ENCODE results near the gene TM9SF2.

Gene TM9SF2

DNA sequence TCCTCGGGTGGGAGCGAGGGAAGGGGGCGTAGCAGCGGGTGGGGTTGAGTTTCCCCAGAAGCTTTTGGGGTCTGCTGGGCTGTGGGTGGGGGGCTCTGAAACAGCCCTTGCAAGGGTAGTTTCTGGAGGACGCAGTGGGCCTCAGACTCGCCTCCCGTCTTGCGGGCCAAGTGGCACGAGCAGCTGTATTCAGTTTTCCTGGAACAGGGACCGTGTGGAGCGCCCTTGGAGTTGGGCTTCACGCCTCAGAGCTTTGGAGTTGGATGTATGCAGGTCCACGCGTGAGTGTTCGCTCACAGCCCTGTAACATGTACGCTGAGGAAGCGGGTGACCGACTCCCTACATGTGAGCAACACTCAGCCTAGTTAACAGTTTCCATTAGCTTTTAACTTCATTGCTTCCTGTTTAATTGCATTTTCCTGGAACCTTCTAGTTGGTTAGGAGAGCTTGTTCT is 603 bp downstream of the TM9SF2 start:
- peak overlapping the region; percentile 79 for H3K27ac ChIP-seq (ENCODE audit: low read depth, low read length)
- TF ChIP-seq, protein P1, sequence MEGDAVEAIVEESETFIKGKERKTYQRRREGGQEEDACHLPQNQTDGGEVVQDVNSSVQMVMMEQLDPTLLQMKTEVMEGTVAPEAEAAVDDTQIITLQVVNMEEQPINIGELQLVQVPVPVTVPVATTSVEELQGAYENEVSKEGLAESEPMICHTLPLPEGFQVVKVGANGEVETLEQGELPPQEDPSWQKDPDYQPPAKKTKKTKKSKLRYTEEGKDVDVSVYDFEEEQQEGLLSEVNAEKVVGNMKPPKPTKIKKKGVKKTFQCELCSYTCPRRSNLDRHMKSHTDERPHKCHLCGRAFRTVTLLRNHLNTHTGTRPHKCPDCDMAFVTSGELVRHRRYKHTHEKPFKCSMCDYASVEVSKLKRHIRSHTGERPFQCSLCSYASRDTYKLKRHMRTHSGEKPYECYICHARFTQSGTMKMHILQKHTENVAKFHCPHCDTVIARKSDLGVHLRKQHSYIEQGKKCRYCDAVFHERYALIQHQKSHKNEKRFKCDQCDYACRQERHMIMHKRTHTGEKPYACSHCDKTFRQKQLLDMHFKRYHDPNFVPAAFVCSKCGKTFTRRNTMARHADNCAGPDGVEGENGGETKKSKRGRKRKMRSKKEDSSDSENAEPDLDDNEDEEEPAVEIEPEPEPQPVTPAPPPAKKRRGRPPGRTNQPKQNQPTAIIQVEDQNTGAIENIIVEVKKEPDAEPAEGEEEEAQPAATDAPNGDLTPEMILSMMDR (IDR thresholded peaks at IDR 0.05; ENCODE audit: insufficient read depth, low read length, poor library complexity, severe bottlenecking): no peak
- no peak for TF ChIP-seq EZH2phosphoT487 (conservative IDR thresholded peaks at IDR 0.05; ENCODE audit: low read length)
- no peaks in the 10 kb centered on the region for H3K27me3 ChIP-seq (ENCODE audit: low read length)
- H3K9me3 ChIP-seq (ENCODE audit: insufficient read depth, low read length): no peaks in the 10 kb centered on the region
- H3K9me2 ChIP-seq (replicated peaks; ENCODE audit: insufficient read depth, low read length): no peaks in the 10 kb centered on the region
- H3K4me3 ChIP-seq (ENCODE audit: insufficient read depth, low read length, poor library complexity, severe bottlenecking): peak overlapping the region; percentile 92
- 0 out of 2 replicates have a peak, but pooled peaks cover 6% of the 10 kb centered on the region for H4K20me1 ChIP-seq (ENCODE audit: low read depth, low read length)
- peak overlapping the region; percentile 83 for H3K4me2 ChIP-seq (ENCODE audit: low read depth, low read length, poor library complexity, severe bottlenecking)
- peaks cover 32% of the 10 kb centered on the region for H3F3A ChIP-seq (ENCODE audit: insufficient read depth)
- peaks cover 55% of the 10 kb centered on the region for H3K79me2 ChIP-seq (ENCODE audit: insufficient read depth, low read length)
- no peak overlapping the region for H2AFZ ChIP-seq (ENCODE audit: low read depth, low read length, severe bottlenecking)
- H3K9ac ChIP-seq (ENCODE audit: low read length): peak overlapping the region; percentile 86
- H3K36me3 ChIP-seq (ENCODE audit: low read length): no peaks in the 10 kb centered on the region

DNA sequence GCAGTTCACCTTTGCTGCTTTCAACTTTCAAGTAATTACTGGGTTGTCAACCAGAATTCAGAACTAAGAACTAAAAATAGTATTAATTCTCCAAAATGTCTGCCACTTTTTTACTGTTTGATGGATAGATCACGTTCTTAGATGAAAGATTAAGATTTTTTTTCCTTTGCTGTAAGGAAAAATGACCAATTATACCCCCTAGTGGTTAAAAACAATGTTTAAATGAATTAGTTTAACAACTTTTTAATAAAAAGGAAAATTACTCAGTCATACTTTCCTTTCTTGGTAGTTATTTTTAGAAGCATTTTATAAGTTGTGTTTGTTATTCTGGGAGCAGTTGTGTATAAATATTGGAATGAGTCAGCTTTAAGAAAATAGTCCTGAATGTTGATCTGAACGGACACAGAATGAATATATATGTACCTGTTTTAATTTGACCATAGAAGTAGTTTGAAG is 4.6 kb downstream of the TM9SF2 start:
- Histone ChIP-seq H3K9me3 (ENCODE audit: insufficient read depth, low read length) (peaks cover 15% of the 10 kb centered on the region; the same call in 1 of the 2 replicates), H3K9me2 (replicated peaks; ENCODE audit: insufficient read depth, low read length) (no peaks in the 10 kb centered on the region), H3K4me2 (ENCODE audit: low read depth, low read length, poor library complexity, severe bottlenecking) (peak overlapping the region; percentile 83), H3K79me2 (ENCODE audit: insufficient read depth, low read length) (peaks cover 95% of the 10 kb centered on the region), H3K9ac (ENCODE audit: low read length) (no peak overlapping the region), H3K4me3 (ENCODE audit: insufficient read depth, low read length, poor library complexity, severe bottlenecking) (peak overlapping the region; percentile 3), H3K27me3 (ENCODE audit: low read length) (no peaks in the 10 kb centered on the region), H3K27ac (ENCODE audit: low read depth, low read length) (no peak overlapping the region), H4K20me1 (ENCODE audit: low read depth, low read length) (0 out of 2 replicates have a peak, but pooled peaks cover 6% of the 10 kb centered on the region), H3F3A (ENCODE audit: insufficient read depth) (peaks cover 11% of the 10 kb centered on the region; the same call in 1 of the 2 replicates), H2AFZ (ENCODE audit: low read depth, low read length, severe bottlenecking) (no peak overlapping the region), H3K36me3 (ENCODE audit: low read length) (peaks cover 20% of the 10 kb centered on the region)
- TF ChIP-seq EZH2phosphoT487 (conservative IDR thresholded peaks at IDR 0.05; ENCODE audit: low read length): no peak
- TF ChIP-seq, protein P1 (IDR thresholded peaks at IDR 0.05; ENCODE audit: insufficient read depth, low read length, poor library complexity, severe bottlenecking): no peak

DNA sequence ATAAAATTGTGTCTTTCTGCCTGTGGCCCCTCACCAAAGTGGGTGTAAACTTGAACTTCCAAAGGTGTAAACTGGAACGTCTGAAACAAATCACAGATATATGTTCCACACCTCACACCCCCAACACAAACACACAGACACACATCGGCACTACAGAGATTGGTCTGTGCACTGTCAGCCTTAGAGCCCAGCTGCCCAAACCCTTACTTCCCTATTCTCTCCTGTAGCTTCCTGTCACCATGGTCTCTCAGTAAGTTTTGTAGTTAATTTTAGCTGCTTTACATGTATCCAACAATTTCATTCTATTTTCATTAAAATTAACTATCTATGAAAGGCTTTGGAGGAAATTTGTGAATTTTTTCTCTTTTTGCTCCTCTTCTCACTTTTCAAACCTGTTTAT is 5.4 kb downstream of the TM9SF2 start:
- Histone ChIP-seq H3F3A (ENCODE audit: insufficient read depth) (peaks cover 11% of the 10 kb centered on the region; the same call in 1 of the 2 replicates), H3K9me2 (replicated peaks; ENCODE audit: insufficient read depth, low read length) (no peaks in the 10 kb centered on the region), H4K20me1 (ENCODE audit: low read depth, low read length) (0 out of 2 replicates have a peak, but pooled peaks cover 6% of the 10 kb centered on the region), H3K4me3 (ENCODE audit: insufficient read depth, low read length, poor library complexity, severe bottlenecking) (no peak overlapping the region), H3K27ac (ENCODE audit: low read depth, low read length) (no peak overlapping the region), H2AFZ (ENCODE audit: low read depth, low read length, severe bottlenecking) (no peak overlapping the region), H3K79me2 (ENCODE audit: insufficient read depth, low read length) (peaks cover 100% of the 10 kb centered on the region), H3K36me3 (ENCODE audit: low read length) (peaks cover 20% of the 10 kb centered on the region), H3K27me3 (ENCODE audit: low read length) (no peaks in the 10 kb centered on the region), H3K4me2 (ENCODE audit: low read depth, low read length, poor library complexity, severe bottlenecking) (peak overlapping the region; percentile 83), H3K9ac (ENCODE audit: low read length) (no peak overlapping the region), H3K9me3 (ENCODE audit: insufficient read depth, low read length) (peaks cover 15% of the 10 kb centered on the region; the same call in 1 of the 2 replicates)
- TF ChIP-seq, protein P1 (IDR thresholded peaks at IDR 0.05; ENCODE audit: insufficient read depth, low read length, poor library complexity, severe bottlenecking): no peak
- TF ChIP-seq EZH2phosphoT487 (conservative IDR thresholded peaks at IDR 0.05; ENCODE audit: low read length): no peak
